GM18909 (cell line): ENCODE measurements around the gene ARFGEF3.

Experiments used
- ATAC-seq: cut with Tn5 transposase; IDR thresholded peaks from one replicate; pipeline ENCODE4 v1.9.1; 2021; ENCODE audit warnings: mild to moderate bottlenecking; ENCODE audit not compliant: unreplicated experiment, poor library complexity

The ARFGEF3 gene

GRCh38 chr6:138296381-138296780 is 134.6 kb downstream of the ARFGEF3 start:
- ATAC-seq = no peak

GRCh38 chr6:138296786-138297185 is 135.0 kb downstream of the ARFGEF3 start:
- no peak for ATAC-seq

GRCh38 chr6:138297761-138298298 is 136.1 kb downstream of the ARFGEF3 start:
- no peak for ATAC-seq

GRCh38 chr6:138300469-138300868 is 138.7 kb downstream of the ARFGEF3 start:
- ATAC-seq = no peak

- no peak for ATAC-seq
These were observed 140.8 kb downstream of the ARFGEF3 start for GRCh38 chr6:138302554-138302953.

- no peak for ATAC-seq
These were observed 145.6 kb downstream of the ARFGEF3 start for GRCh38 chr6:138307352-138307751.

GRCh38 chr6:138307816-138308730 is 146.3 kb downstream of the ARFGEF3 start:
- no peak for ATAC-seq

- no peak for ATAC-seq
These were observed 147.0 kb downstream of the ARFGEF3 start for GRCh38 chr6:138308731-138309110.

GRCh38 chr6:138309695-138310094 is 148.0 kb downstream of the ARFGEF3 start:
- no peak for ATAC-seq

GRCh38 chr6:138310294-138310693 is 148.6 kb downstream of the ARFGEF3 start:
- no peak for ATAC-seq

- ATAC-seq = no peak
These were observed 149.1 kb downstream of the ARFGEF3 start for GRCh38 chr6:138310821-138311220.

GRCh38 chr6:138311268-138311667 is 149.5 kb downstream of the ARFGEF3 start:
- no peak for ATAC-seq

- ATAC-seq = no peak
These were observed 157.1 kb downstream of the ARFGEF3 start for GRCh38 chr6:138318741-138319375.

GRCh38 chr6:138321934-138322333 is 160.2 kb downstream of the ARFGEF3 start:
- ATAC-seq = no peak

- no peak for ATAC-seq
These were observed 162.1 kb downstream of the ARFGEF3 start for GRCh38 chr6:138323821-138324220.

- ATAC-seq = no peak
These were observed 166.5 kb downstream of the ARFGEF3 start for GRCh38 chr6:138328210-138328609.

GRCh38 chr6:138330763-138331162 is 169.0 kb downstream of the ARFGEF3 start:
- no peak for ATAC-seq

GRCh38 chr6:138331444-138331843 is 169.7 kb downstream of the ARFGEF3 start:
- no peak for ATAC-seq

GRCh38 chr6:138331984-138332383 is 170.2 kb downstream of the ARFGEF3 start:
- ATAC-seq = no peak

GRCh38 chr6:138334000-138334399 is 172.3 kb downstream of the ARFGEF3 start:
- no peak for ATAC-seq

- no peak for ATAC-seq
These were observed 173.2 kb downstream of the ARFGEF3 start for GRCh38 chr6:138334963-138335362.
